Measurements from ENCODE around the gene MPND. TPM values are rescaled to one million over a fixed set of nuclear protein-coding genes. Genes with fewer than 3 reads are reported as not detected.

Gene MPND
- total and polyA plus RNA-seq, 2 of the 13 experiments (the other 11 are each of a cell fraction or from before 2014, with no cell fraction given) = 10.8 to 15.8 TPM

GRCh38 chr19:4313847-4314490 lies 29.4 kb upstream of the MPND start (continued):
- TF ChIP-seq FOXO4 (CRISPR knock-in tag; conservative IDR thresholded peaks at IDR 0.05) = no peak
- TF ChIP-seq MBNL3 (CRISPR knock-in tag; conservative IDR thresholded peaks at IDR 0.05) = no peak
- TF ChIP-seq PHB2 (IDR thresholded peaks at IDR 0.05; ENCODE audit: partially characterized antibody) = no peak
- TF ChIP-seq ZNF296 (CRISPR knock-in tag; conservative IDR thresholded peaks at IDR 0.05) = no peak
- TF ChIP-seq, protein P1, sequence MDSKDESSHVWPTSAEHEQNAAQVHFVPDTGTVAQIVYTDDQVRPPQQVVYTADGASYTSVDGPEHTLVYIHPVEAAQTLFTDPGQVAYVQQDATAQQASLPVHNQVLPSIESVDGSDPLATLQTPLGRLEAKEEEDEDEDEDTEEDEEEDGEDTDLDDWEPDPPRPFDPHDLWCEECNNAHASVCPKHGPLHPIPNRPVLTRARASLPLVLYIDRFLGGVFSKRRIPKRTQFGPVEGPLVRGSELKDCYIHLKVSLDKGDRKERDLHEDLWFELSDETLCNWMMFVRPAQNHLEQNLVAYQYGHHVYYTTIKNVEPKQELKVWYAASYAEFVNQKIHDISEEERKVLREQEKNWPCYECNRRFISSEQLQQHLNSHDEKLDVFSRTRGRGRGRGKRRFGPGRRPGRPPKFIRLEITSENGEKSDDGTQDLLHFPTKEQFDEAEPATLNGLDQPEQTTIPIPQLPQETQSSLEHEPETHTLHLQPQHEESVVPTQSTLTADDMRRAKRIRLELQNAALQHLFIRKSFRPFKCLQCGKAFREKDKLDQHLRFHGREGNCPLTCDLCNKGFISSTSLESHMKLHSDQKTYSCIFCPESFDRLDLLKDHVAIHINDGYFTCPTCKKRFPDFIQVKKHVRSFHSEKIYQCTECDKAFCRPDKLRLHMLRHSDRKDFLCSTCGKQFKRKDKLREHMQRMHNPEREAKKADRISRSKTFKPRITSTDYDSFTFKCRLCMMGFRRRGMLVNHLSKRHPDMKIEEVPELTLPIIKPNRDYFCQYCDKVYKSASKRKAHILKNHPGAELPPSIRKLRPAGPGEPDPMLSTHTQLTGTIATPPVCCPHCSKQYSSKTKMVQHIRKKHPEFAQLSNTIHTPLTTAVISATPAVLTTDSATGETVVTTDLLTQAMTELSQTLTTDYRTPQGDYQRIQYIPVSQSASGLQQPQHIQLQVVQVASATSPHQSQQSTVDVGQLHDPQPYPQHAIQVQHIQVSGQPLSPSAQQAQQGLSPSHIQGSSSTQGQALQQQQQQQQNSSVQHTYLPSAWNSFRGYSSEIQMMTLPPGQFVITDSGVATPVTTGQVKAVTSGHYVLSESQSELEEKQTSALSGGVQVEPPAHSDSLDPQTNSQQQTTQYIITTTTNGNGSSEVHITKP (CRISPR knock-in tag; IDR thresholded peaks at IDR 0.05; ENCODE audit: low read depth) = no peak
- no peak for TF ChIP-seq ZNF563 (CRISPR knock-in tag; IDR thresholded peaks at IDR 0.05)
- TF ChIP-seq ZBTB46 (CRISPR knock-in tag; IDR thresholded peaks at IDR 0.05; ENCODE audit: borderline replicate concordance) = no peak

Measured in HepG2 (cell line).